Spleen (tissue), 7 donors: ENCODE measurements around the gene ARHGEF40.

Experiments
- CTCF ChIP-seq, 11 experiments: fragments of 200-600 bp in 7 of 11; fragments of 450-650 bp in 4 of 11; sonication (generic) in 4 of 11; IDR thresholded peaks in 8 of 11; conservative IDR thresholded peaks in 3 of 11; 1 replicate in 7 of 11; 2 replicates in 4 of 11; pipeline versions ENCODE4 v1.4.0 to v1.8.0; 2016 to 2021; ENCODE audit warnings: antibody characterized with exemption in 11 of 11, inconsistent platforms in 4 of 11, mild to moderate bottlenecking in 1 of 11
- POLR2A ChIP-seq, 3 donors: fragments of 450-650 bp; IDR thresholded peaks; one replicate each; pipeline ENCODE4 v1.5.1; 2017; ENCODE audit warnings: antibody characterized with exemption in 3 of 3, mild to moderate bottlenecking in 1 of 3
- donor health status: DM: no; HTN: no; CAD: no; lungs with moderate emphysema.
- donor health status: DM: no; HTN: no; CAD: no.
- donor health status: DM: no; HTN: no; CAD: no.

GRCh38 chr14:21042918-21043317 is 27.2 kb upstream of the ARHGEF40 start:
- TF ChIP-seq POLR2A (IDR thresholded peaks at IDR 0.05) (no peak), CTCF (IDR thresholded peaks at IDR 0.05 in 8 of 11, conservative IDR thresholded peaks at IDR 0.05 in 3 of 11) (no peak)
